ENCODE data around the gene SLC34A1.
A peak's percentile ranks its signal among the peaks of the same experiment; 100 is the strongest.
"Not testable (repeated sequence)": the region's sequence is repeated elsewhere in the genome, so short reads cannot be mapped to it uniquely, and the experiment has no call there.

The SLC34A1 gene

DNA sequence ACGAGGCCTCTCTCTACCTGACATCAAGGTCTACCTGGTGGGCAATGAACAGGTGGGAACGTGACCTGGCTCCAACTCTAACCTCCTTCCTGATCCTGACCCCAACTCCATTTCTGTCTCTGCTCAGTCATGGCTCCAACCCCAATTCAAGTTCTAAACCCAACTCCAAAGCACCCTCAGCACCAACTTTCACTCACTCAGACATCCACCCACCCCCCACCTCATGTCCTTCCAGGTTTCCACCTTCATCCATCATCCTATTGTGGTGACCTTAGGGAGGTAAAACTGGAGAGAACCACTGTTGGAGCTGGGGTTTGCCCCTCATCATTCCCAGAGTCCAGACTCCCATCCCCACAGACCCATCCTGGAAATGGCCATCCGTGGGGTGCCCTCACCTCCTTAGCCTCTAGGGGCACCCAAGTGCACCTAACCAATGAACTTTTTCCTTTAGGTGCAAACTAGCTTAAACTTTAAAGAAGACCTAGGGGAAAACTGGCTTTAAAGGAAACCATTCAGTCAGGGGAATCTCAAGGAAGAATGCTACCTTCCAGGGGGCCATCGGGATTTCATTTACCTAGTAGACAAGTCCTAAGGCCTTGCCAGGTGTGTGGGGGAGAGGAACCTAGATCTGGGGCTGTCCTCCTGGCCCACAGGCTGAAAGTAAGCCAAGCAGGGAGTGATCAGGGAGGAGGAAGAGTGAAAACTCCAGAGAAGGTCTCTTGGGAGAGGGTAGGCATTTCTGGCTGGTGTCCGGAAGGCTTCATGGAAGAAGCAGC is 15.2 kb upstream of the SLC34A1 start:
- DNase-seq (ENCODE audit: low spot score), result peak; percentile 79

GRCh38 chr5:177369645-177370440 is 14.4 kb upstream of the SLC34A1 start:
- no peak for DNase-seq (ENCODE audit: low spot score)

GRCh38 chr5:177370488-177371119 is 13.6 kb upstream of the SLC34A1 start:
- DNase-seq (ENCODE audit: low spot score), result peak; percentile 89

DNA sequence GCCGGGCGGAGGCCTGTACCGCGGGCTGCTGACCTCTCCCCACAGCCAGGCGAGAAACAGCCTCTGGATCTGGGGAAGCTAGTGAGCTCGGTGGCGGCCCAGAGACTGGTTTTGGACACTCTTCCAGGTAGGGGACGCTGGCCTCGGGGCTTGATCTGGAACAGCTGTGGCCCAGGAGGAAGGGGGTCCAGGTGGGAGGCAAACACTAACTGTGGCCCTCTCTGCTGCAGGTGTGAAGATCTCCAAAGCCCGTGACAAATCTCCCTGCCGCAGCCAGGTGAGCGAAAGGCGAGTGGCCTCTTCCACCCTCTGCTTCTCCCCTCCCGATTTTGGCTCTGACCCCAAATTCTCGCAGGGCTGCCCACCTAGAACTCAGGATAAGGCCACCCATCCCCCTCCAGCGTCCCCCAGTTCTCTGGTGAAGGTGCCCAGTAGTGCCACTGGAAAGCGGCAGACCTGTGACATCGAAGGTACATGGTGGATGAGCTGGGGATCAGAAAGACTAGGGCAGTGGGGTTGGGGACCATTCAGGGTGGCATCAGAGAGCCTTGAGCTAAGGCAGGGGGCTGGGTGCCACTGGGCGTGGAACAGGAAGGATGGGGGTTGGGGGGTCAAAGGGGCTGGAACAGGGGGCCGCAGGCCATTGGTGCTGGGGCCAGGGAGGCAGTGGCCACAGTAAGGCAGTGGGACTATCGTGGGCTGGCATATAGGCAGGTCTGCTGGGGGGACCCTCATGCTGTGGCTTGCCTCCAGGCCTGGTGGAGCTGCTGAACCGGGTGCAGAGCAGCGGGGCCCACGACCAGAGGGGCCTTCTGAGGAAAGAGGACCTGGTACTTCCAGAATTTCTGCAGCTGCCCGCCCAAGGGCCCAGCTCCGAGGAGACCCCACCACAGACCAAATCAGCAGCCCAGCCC is 12.9 kb upstream of the SLC34A1 start:
- DNase-seq (ENCODE audit: low spot score), result no peak

GRCh38 chr5:177372034-177372896 is 12.0 kb upstream of the SLC34A1 start:
- DNase-seq (ENCODE audit: low spot score), result no peak

DNA sequence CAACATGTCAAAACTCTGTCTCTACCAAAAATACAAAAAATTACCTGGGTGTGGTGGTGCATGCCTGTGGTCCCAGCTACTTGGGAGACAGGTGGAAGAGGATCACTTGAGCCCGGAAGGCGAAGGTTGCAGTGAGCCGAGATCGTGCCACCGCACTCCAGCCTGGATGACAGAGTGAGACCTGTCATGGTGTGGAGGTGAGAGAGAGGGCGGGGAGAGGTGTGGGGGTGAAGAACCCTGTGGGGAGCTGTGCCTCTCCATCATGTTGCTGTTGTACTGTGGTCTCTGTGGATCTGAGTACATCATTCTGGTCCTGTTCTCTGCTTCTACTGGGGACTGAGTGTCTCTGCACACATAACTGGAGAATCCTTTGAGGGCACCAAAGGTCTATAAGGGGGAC is 11.3 kb upstream of the SLC34A1 start:
- DNase-seq (ENCODE audit: low spot score), result no peak

DNA sequence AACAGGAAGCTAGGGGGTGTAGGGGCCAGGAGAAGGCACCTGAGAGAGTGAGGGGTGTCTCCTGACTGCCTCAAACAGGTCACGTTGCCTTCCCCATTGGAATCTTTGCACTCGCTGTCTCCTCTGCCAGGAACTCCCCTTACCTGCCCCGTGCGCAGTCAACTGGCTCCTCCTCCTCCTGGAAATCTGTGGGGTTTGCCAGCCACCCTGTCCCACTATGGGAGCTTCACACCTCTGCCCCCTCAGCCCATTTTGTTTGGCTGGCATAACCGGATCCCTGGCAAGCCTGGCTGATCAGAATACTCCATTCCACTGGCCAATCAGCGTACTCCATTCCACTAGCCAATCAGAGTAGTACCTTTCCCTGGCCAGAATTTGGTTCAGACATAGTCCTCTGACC is 10.4 kb upstream of the SLC34A1 start:
- no peak for DNase-seq (ENCODE audit: low spot score)

DNA sequence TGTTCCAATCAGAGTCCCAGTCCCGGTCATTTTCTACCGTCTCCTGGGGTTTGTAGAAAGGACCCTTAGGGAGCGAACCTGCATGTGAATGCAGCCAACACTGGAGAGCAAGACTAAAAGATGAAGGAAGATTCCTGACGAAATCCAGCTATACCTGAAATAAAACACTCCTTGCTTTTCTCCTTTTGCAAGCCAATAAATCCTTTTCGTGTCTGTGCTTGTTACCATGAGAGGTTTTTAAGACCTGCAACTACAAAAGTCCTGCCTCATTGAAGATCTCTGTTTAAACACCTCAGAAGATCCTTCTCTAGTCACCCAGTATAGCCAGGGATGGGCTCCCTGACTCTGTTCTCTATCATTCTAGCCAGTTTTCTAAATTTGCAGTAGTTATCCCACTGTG is 10.0 kb upstream of the SLC34A1 start:
- DNase-seq (ENCODE audit: low spot score), result no peak

GRCh38 chr5:177375516-177375915 is 8.7 kb upstream of the SLC34A1 start:
- DNase-seq (ENCODE audit: low spot score), result not testable (repeated sequence)

- no peak for DNase-seq (ENCODE audit: low spot score)
Measured at GRCh38 chr5:177376107-177376506, 8.1 kb upstream of the SLC34A1 start.

- no peak for DNase-seq (ENCODE audit: low spot score)
Measured at GRCh38 chr5:177377851-177378776, 6.1 kb upstream of the SLC34A1 start.

GRCh38 chr5:177378884-177379883 is 5.0 kb upstream of the SLC34A1 start:
- DNase-seq (ENCODE audit: low spot score), result peak; percentile 78

DNA sequence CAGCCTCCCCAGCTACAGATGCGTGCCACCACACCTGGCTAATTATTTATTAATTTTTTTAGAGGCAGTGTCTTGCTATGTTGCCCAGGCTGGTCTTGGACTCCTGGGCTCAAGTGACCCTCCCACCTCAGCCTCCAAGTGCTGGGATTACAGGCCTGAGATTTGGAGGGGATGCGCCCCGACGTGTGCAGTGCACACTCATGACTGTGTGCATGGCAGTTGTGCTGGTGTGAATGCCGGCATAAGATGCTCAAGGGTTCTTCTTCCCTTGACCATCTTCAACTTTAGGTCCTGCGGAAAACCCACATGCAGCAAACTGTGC is 3.5 kb upstream of the SLC34A1 start:
- DNase-seq (ENCODE audit: low spot score), result no peak

DNA sequence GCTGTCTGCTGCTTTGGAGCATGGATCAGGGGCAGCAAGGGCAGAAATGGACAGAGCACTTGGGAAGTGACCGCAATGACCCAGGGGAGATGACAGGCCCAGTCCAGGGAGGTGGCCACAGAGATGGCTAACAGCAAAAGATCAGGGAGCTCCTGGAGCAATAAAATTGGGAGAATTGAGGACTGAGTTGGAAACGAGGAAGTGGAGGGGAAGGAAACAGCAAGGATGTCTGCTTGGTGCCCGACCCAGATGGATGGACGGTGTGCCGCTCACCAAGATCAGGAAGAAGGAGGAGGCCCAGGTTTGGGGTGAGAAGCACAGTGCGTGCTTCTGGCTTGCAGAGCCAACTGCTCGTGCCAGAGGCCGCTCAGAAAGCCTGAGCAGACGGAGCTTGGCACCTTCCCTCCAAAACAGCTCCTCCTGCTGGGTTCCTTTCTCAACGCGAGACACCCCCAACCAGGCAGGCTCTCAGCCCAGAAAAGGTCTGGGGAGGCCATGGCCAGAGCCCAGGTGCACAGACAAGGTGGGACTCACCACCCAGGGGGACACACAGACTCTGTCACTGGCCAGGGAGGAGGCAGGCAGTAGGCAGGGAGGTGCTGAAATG is 1.7 kb upstream of the SLC34A1 start:
- DNase-seq (ENCODE audit: low spot score), result no peak

GRCh38 chr5:177383181-177383580 is 1.1 kb upstream of the SLC34A1 start:
- no peak for DNase-seq (ENCODE audit: low spot score)

DNA sequence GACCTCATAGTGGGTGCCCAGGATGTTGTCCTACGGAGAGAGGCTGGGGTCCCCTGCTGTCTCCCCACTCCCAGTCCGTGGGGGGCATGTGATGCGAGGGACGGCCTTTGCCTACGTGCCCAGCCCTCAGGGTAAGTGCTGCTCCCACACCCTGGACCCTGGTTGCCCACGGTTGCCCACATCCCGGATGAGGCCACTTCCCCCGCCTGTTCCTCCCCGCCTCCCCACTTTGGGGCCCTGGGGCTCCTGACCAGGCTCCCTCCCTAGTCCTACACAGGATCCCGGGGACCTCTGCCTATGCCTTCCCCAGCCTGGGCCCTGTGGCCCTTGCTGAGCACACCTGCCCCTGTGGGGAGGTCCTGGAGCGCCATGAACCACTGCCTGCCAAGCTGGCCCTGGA is 1.5 kb downstream of the SLC34A1 start:
- no peak for DNase-seq (ENCODE audit: low spot score)

- DNase-seq (ENCODE audit: low spot score), result no peak
Measured at GRCh38 chr5:177386542-177386941, 2.3 kb downstream of the SLC34A1 start.

DNA sequence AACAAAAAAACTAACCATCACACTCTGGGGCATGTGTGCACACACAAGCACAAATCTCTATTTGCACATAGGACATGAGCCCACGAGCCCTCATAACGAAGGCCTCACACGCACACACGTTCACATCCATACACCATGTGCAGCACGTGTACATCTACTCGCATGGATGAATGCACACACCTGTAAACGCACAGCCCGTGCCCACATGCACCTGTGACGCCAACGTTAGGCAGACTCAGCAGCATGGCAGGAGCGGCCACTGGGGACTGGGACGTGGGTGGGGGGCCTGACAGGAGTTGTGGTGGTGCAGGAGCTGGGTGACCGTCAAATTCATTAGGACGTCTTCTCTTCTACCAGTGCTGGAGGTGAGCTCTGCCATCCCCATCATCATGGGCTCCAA is 3.2 kb downstream of the SLC34A1 start:
- no peak for DNase-seq (ENCODE audit: low spot score)
